ENCODE data around the gene PSAT1.

Gene PSAT1

GRCh38 chr9:78298046-78298765 is 1.3 kb downstream of the PSAT1 start:
- Histone ChIP-seq H3K4me1 (ENCODE audit: insufficient read depth, low read length) (peaks cover 17% of the 10 kb centered on the region), H3K9ac (ENCODE audit: low read depth, low read length) (peak overlapping the region; percentile 91), H3K9me3 (ENCODE audit: control insufficient read depth, insufficient read depth, low read length) (no peaks in the 10 kb centered on the region), H3K36me3 (ENCODE audit: insufficient read depth, low read length) (peaks cover 27% of the 10 kb centered on the region)

- Histone ChIP-seq H3K9me3 (ENCODE audit: control insufficient read depth, insufficient read depth, low read length) (no peaks in the 10 kb centered on the region), H3K4me1 (ENCODE audit: insufficient read depth, low read length) (peaks cover 7% of the 10 kb centered on the region), H3K36me3 (ENCODE audit: insufficient read depth, low read length) (peaks cover 44% of the 10 kb centered on the region), H3K9ac (ENCODE audit: low read depth, low read length) (no peak overlapping the region)
These were observed 3.3 kb downstream of the PSAT1 start for GRCh38 chr9:78300209-78300608.

- H3K9me3 ChIP-seq (ENCODE audit: control insufficient read depth, insufficient read depth, low read length) = no peaks in the 10 kb centered on the region
- peaks cover 53% of the 10 kb centered on the region for H3K36me3 ChIP-seq (ENCODE audit: insufficient read depth, low read length)
- no peaks in the 10 kb centered on the region for H3K4me1 ChIP-seq (ENCODE audit: insufficient read depth, low read length)
- H3K9ac ChIP-seq (ENCODE audit: low read depth, low read length) = no peak overlapping the region
These were observed 4.5 kb downstream of the PSAT1 start for GRCh38 chr9:78301466-78301865.

GRCh38 chr9:78303377-78304062 is 6.6 kb downstream of the PSAT1 start:
- peaks cover 73% of the 10 kb centered on the region for H3K36me3 ChIP-seq (ENCODE audit: insufficient read depth, low read length)

GRCh38 chr9:78304357-78304756 is 7.4 kb downstream of the PSAT1 start:
- Histone ChIP-seq H3K9me3 (ENCODE audit: control insufficient read depth, insufficient read depth, low read length) (no peaks in the 10 kb centered on the region), H3K9ac (ENCODE audit: low read depth, low read length) (no peak overlapping the region), H3K4me1 (ENCODE audit: insufficient read depth, low read length) (no peaks in the 10 kb centered on the region), H3K36me3 (ENCODE audit: insufficient read depth, low read length) (peaks cover 74% of the 10 kb centered on the region)

More at GRCh38 chr9:78303377-78304062, 6.6 kb downstream of the PSAT1 start:
- no peak overlapping the region for H3K9ac ChIP-seq (ENCODE audit: low read depth, low read length)
- H3K9me3 ChIP-seq (ENCODE audit: control insufficient read depth, insufficient read depth, low read length) = no peaks in the 10 kb centered on the region
- no peaks in the 10 kb centered on the region for H3K4me1 ChIP-seq (ENCODE audit: insufficient read depth, low read length)

- no peaks in the 10 kb centered on the region for H3K4me1 ChIP-seq (ENCODE audit: insufficient read depth, low read length)
- no peaks in the 10 kb centered on the region for H3K9me3 ChIP-seq (ENCODE audit: control insufficient read depth, insufficient read depth, low read length)
- H3K36me3 ChIP-seq (ENCODE audit: insufficient read depth, low read length) = peaks cover 69% of the 10 kb centered on the region
- H3K9ac ChIP-seq (ENCODE audit: low read depth, low read length) = no peak overlapping the region
These were observed 9.5 kb downstream of the PSAT1 start for GRCh38 chr9:78306222-78307076.

GRCh38 chr9:78307360-78307759 is 10.4 kb downstream of the PSAT1 start:
- Histone ChIP-seq H3K36me3 (ENCODE audit: insufficient read depth, low read length) (peaks cover 73% of the 10 kb centered on the region), H3K9me3 (ENCODE audit: control insufficient read depth, insufficient read depth, low read length) (no peaks in the 10 kb centered on the region), H3K9ac (ENCODE audit: low read depth, low read length) (no peak overlapping the region), H3K4me1 (ENCODE audit: insufficient read depth, low read length) (no peaks in the 10 kb centered on the region)

- Histone ChIP-seq H3K4me1 (ENCODE audit: insufficient read depth, low read length) (no peaks in the 10 kb centered on the region), H3K36me3 (ENCODE audit: insufficient read depth, low read length) (peaks cover 65% of the 10 kb centered on the region)
These were observed 12.1 kb downstream of the PSAT1 start for GRCh38 chr9:78309066-78309465.

GRCh38 chr9:78311075-78311474 is 14.2 kb downstream of the PSAT1 start:
- Histone ChIP-seq H3K9me3 (ENCODE audit: control insufficient read depth, insufficient read depth, low read length) (no peaks in the 10 kb centered on the region), H3K4me1 (ENCODE audit: insufficient read depth, low read length) (no peaks in the 10 kb centered on the region), H3K9ac (ENCODE audit: low read depth, low read length) (no peak overlapping the region), H3K36me3 (ENCODE audit: insufficient read depth, low read length) (peaks cover 60% of the 10 kb centered on the region)

More at GRCh38 chr9:78309066-78309465, 12.1 kb downstream of the PSAT1 start:
- Histone ChIP-seq H3K9ac (ENCODE audit: low read depth, low read length) (no peak overlapping the region), H3K9me3 (ENCODE audit: control insufficient read depth, insufficient read depth, low read length) (no peaks in the 10 kb centered on the region)

GRCh38 chr9:78311886-78312524 is 15.1 kb downstream of the PSAT1 start:
- H3K36me3 ChIP-seq (ENCODE audit: insufficient read depth, low read length) = peaks cover 60% of the 10 kb centered on the region
- no peaks in the 10 kb centered on the region for H3K4me1 ChIP-seq (ENCODE audit: insufficient read depth, low read length)
- no peaks in the 10 kb centered on the region for H3K9me3 ChIP-seq (ENCODE audit: control insufficient read depth, insufficient read depth, low read length)
- no peak overlapping the region for H3K9ac ChIP-seq (ENCODE audit: low read depth, low read length)

GRCh38 chr9:78314550-78314949 is 17.6 kb downstream of the PSAT1 start:
- Histone ChIP-seq H3K36me3 (ENCODE audit: insufficient read depth, low read length) (peaks cover 68% of the 10 kb centered on the region), H3K4me1 (ENCODE audit: insufficient read depth, low read length) (no peaks in the 10 kb centered on the region), H3K9me3 (ENCODE audit: control insufficient read depth, insufficient read depth, low read length) (no peaks in the 10 kb centered on the region), H3K9ac (ENCODE audit: low read depth, low read length) (no peak overlapping the region)

- no peaks in the 10 kb centered on the region for H3K4me1 ChIP-seq (ENCODE audit: insufficient read depth, low read length)
- H3K9ac ChIP-seq (ENCODE audit: low read depth, low read length) = no peak overlapping the region
- H3K36me3 ChIP-seq (ENCODE audit: insufficient read depth, low read length) = peaks cover 66% of the 10 kb centered on the region
- H3K9me3 ChIP-seq (ENCODE audit: control insufficient read depth, insufficient read depth, low read length) = no peaks in the 10 kb centered on the region
These were observed 18.3 kb downstream of the PSAT1 start for GRCh38 chr9:78314953-78315870.

- Histone ChIP-seq H3K9ac (ENCODE audit: low read depth, low read length) (no peak overlapping the region), H3K36me3 (ENCODE audit: insufficient read depth, low read length) (peaks cover 69% of the 10 kb centered on the region), H3K9me3 (ENCODE audit: control insufficient read depth, insufficient read depth, low read length) (no peaks in the 10 kb centered on the region), H3K4me1 (ENCODE audit: insufficient read depth, low read length) (no peaks in the 10 kb centered on the region)
These were observed 19.4 kb downstream of the PSAT1 start for GRCh38 chr9:78316166-78316892.
